ENCODE results near the gene MINPP1. TPM values are rescaled to one million over a fixed set of nuclear protein-coding genes. Genes with fewer than 3 reads are reported as not detected.

The MINPP1 gene
- total and polyA plus RNA-seq, 7 donors = 2.9 to 6.8 (median 4.4) TPM

DNA sequence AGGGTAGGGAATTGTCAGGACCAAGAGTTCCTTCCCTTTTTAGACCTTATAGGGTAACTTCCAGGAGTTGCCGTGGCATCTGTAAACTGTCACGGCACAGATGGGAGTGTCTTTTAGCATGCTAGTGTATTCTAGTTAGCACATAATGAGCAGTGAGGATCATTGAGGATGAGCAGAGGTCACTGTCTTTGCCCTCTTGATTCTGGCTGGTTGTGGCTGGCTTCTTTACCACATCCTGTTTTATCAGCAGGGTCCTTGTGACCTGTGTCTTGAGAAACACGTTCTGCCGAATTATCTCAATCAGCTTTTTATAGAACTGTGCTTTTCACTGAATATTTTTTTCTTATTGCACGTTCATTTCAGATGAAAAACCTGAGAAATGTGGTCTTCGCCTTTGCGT lies 41.5 kb downstream of the MINPP1 start:
- TF ChIP-seq, protein P1, sequence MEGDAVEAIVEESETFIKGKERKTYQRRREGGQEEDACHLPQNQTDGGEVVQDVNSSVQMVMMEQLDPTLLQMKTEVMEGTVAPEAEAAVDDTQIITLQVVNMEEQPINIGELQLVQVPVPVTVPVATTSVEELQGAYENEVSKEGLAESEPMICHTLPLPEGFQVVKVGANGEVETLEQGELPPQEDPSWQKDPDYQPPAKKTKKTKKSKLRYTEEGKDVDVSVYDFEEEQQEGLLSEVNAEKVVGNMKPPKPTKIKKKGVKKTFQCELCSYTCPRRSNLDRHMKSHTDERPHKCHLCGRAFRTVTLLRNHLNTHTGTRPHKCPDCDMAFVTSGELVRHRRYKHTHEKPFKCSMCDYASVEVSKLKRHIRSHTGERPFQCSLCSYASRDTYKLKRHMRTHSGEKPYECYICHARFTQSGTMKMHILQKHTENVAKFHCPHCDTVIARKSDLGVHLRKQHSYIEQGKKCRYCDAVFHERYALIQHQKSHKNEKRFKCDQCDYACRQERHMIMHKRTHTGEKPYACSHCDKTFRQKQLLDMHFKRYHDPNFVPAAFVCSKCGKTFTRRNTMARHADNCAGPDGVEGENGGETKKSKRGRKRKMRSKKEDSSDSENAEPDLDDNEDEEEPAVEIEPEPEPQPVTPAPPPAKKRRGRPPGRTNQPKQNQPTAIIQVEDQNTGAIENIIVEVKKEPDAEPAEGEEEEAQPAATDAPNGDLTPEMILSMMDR (IDR thresholded peaks at IDR 0.05) = no peak
- WGBS, 3 donors = 85 to 91% (median 89%) methylated on average over 7 of the region's 7 CpGs
- Histone ChIP-seq H3K27ac (no peak overlapping the region), H3K4me3 (no peak overlapping the region), H3K36me3 (ENCODE audit: insufficient read depth in 1 of 2, low read depth in 1 of 2) (peaks cover 0 to 8% of the 10 kb centered on the region in 2 donors), H3K27me3 (ENCODE audit: insufficient read depth in 3 of 3, low read length in 2 of 3) (no peaks in the 10 kb centered on the region), H3K4me1 (no peaks in the 10 kb centered on the region), H3K9me3 (no peaks in the 10 kb centered on the region)
- DNase-seq (no peak), ATAC-seq (no peak)
- intact Hi-C loops (cut with DNase I) = no loop called here

DNA sequence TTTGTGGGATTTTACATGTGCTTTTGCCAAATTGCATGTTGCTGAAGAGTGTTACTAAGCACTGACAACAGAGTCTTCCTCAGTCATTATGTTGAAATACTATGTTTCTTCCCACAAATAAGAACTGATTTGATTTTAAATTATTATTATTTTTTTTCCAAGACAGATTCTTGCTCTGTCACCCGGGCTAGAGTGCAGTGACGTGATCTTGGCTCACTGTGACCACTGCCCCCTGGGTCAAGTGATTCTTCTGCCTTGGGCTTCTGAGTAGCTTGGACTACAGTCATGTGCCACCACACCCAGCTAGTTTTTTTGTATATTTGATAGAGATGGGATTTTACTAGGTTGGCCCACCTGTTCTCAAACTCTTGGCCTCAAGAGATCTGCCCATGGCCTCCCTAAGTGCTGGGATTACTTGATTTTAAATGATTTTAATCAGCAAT lies 42.3 kb downstream of the MINPP1 start:
- ATAC-seq (no peak), DNase-seq (peak in 1 of 2 donors; percentile 35)
- Histone ChIP-seq H3K9me3 (no peaks in the 10 kb centered on the region), H3K36me3 (ENCODE audit: insufficient read depth in 1 of 2, low read depth in 1 of 2) (peaks cover 0 to 9% of the 10 kb centered on the region in 2 donors), H3K4me1 (no peaks in the 10 kb centered on the region), H3K4me3 (no peak overlapping the region), H3K27me3 (ENCODE audit: insufficient read depth in 3 of 3, low read length in 2 of 3) (no peaks in the 10 kb centered on the region), H3K27ac (no peak overlapping the region)
- 79 to 84% (median 82%) methylated on average over 2 of the region's 2 CpGs for WGBS, 3 donors
- intact Hi-C loops (cut with DNase I) = no loop called here
- TF ChIP-seq, protein P1 (IDR thresholded peaks at IDR 0.05) = no peak

DNA sequence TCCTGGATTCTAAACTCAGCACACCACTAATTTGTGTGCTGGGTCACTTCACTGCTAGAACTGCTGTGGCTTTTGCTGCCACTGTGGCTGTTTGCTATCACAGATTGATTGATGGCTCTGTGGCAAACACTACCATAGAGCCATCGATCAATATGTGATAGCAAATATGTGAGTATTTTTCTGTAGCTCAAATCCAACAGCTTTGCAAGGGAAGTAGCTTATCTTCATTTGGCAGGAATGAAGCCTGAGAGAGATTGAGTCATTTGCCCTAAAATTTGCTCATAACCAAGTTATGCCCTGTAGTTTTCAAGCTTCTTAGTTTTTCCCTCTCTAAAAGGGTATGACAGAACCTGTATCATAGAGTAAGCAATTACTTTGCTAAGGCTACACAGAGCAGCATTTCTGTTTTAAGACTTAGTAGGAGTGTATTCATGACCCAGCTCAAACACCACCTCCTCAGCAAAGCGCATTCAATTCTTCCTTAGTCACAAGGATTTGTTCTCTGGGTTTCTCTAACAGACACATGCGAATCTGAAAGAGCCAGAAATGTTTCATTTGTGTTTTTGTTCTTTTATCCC lies 43.1 kb downstream of the MINPP1 start:
- Histone ChIP-seq H3K27me3 (ENCODE audit: insufficient read depth in 3 of 3, low read length in 2 of 3) (no peaks in the 10 kb centered on the region), H3K9me3 (no peaks in the 10 kb centered on the region), H3K4me3 (no peak overlapping the region), H3K27ac (no peak overlapping the region), H3K4me1 (no peaks in the 10 kb centered on the region), H3K36me3 (ENCODE audit: insufficient read depth in 1 of 2, low read depth in 1 of 2) (peaks cover 0 to 18% of the 10 kb centered on the region in 2 donors)
- TF ChIP-seq, protein P1 (IDR thresholded peaks at IDR 0.05) = no peak
- intact Hi-C loops (cut with DNase I) = no loop called here
- ATAC-seq (no peak), DNase-seq (no peak)
- 87 to 90% (median 90%) methylated on average over 3 of the region's 3 CpGs for WGBS, 3 donors

DNA sequence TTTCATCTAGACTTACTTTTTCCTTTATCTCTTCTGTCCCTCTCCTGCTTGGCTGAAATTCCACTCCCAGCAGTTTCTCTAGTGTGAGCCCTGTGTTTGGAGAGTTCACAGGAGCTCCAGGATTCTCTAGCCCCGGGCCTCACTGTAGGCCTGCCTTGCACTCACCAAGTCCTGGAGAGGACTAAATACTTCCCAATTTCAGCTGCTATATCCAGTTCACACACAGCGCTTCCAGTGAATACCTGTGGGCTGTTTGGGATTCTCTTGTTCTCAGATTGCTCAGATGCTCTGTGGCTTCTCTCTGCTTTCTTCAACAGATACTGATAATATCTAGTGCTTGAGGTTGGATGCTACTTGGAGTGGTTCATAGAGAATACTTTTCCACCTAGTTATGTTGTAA lies 46.0 kb downstream of the MINPP1 start:
- H3K36me3 ChIP-seq (ENCODE audit: insufficient read depth in 1 of 2, low read depth in 1 of 2) = peaks cover 0 to 23% of the 10 kb centered on the region in 2 donors
- H3K4me1 ChIP-seq = no peaks in the 10 kb centered on the region
- no peak for DNase-seq
- H3K9me3 ChIP-seq = no peaks in the 10 kb centered on the region
- no peak for ATAC-seq
- TF ChIP-seq, protein P1 (IDR thresholded peaks at IDR 0.05) = no peak
- intact Hi-C loops (cut with DNase I) = no loop called here
- H3K27ac ChIP-seq = no peak overlapping the region
- no peak overlapping the region for H3K4me3 ChIP-seq
- WGBS, 3 donors = 81 to 94% (median 84%) methylated on average over 2 of the region's 2 CpGs
- H3K27me3 ChIP-seq (ENCODE audit: insufficient read depth in 3 of 3, low read length in 2 of 3) = no peaks in the 10 kb centered on the region

DNA sequence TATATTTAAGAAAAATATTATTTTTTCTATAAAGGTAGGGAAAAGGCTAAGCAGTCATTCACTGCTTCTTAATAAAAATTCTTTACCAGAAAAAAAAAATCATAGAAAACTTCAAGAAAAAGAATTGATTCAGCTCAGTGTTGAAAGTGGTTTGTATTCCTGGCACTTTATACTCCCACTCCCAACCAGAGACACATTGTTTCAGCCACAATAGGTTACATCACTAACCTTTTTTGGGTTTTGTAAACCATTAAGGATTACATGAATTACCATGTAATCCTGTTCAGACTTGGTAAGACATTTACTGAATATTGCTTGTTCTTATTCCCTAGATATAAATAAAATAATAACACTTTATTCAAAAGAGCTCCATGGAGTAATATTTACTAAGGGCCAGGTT lies 46.6 kb downstream of the MINPP1 start:
- no peaks in the 10 kb centered on the region for H3K9me3 ChIP-seq
- TF ChIP-seq, protein P1 (IDR thresholded peaks at IDR 0.05) = no peak
- no peak overlapping the region for H3K4me3 ChIP-seq
- ATAC-seq (no peak), DNase-seq (no peak)
- peaks cover 0 to 23% of the 10 kb centered on the region in 2 donors for H3K36me3 ChIP-seq (ENCODE audit: insufficient read depth in 1 of 2, low read depth in 1 of 2)
- intact Hi-C loops (cut with DNase I) = no loop called here
- H3K27me3 ChIP-seq (ENCODE audit: insufficient read depth in 3 of 3, low read length in 2 of 3) = no peaks in the 10 kb centered on the region
- no peaks in the 10 kb centered on the region for H3K4me1 ChIP-seq
- H3K27ac ChIP-seq = no peak overlapping the region
